OCI-LY3 (cell line): ENCODE results near the gene SLCO1B1.
"Not testable (repeated sequence)": the region's sequence is repeated elsewhere in the genome, so short reads cannot be mapped to it uniquely, and the experiment has no call there.

Experiments used
- H2AFZ ChIP-seq: fragments of 200-600, 300-600 bp; shearing (Covaris generic); 2 replicates; pipeline ENCODE4 v1.6.0; 2014; ENCODE audit warnings: antibody characterized with exemption, low read depth, low read length
- H3K27ac ChIP-seq: fragments of 200-600, 300-600 bp; sonication (generic); 2 replicates; pipeline ENCODE4 v1.5.1; 2014; ENCODE audit warnings: mild to moderate bottlenecking, low read length, moderate library complexity, mixed read lengths
- H3K27me3 ChIP-seq: fragments of 200-600, 300-600 bp; sonication (generic); 2 replicates; pipeline ENCODE4 v1.6.1; 2014; ENCODE audit warnings: low read depth, low read length, mixed read lengths
- H3K36me3 ChIP-seq: fragments of 200-600, 300-600 bp; sonication (generic); replicated peaks from 2 replicates; pipeline ENCODE3; 2014; ENCODE audit warnings: low read depth, low read length, mixed read lengths
- H3K4me1 ChIP-seq: fragments of 300-600, 200-600 bp; sonication (generic); 2 replicates; pipeline ENCODE4 v1.6.1; 2014; ENCODE audit warnings: low read length, mixed read lengths
- H3K4me2 ChIP-seq: fragments of 200-600, 300-600 bp; sonication (generic); 2 replicates; pipeline ENCODE4 v1.6.1; 2014; ENCODE audit warnings: low read length, mixed read lengths
- H3K4me3 ChIP-seq: fragments of 300-600, 200-600 bp; sonication (generic); 2 replicates; pipeline ENCODE4 v1.5.1; 2014; ENCODE audit warnings: antibody characterized with exemption, mild to moderate bottlenecking, low read length, moderate library complexity
- H3K79me2 ChIP-seq: fragments of 300-600, 200-600 bp; shearing (Covaris generic); 2 replicates; pipeline ENCODE4 v1.6.1; 2014; ENCODE audit warnings: mild to moderate bottlenecking, low read length, mixed read lengths
- H3K9ac ChIP-seq: fragments of 300-600, 200-600 bp; shearing (Covaris generic); 2 replicates; pipeline ENCODE4 v1.6.0; 2014; ENCODE audit warnings: mild to moderate bottlenecking, low read length, moderate library complexity
- H3K9me3 ChIP-seq: fragments of 200-600, 300-600 bp; shearing (Covaris generic); 2 replicates; pipeline ENCODE4 v1.6.1; 2014; ENCODE audit warnings: low read length, mixed read lengths; ENCODE audit not compliant: insufficient read depth
- H4K20me1 ChIP-seq: fragments of 200-600, 300-600 bp; sonication (generic); 2 replicates; pipeline ENCODE4 v1.6.1; 2016; ENCODE audit warnings: low read length, mixed read lengths; ENCODE audit not compliant: insufficient read depth
- EZH2phosphoT487 ChIP-seq: fragments of 200-600 bp; shearing (Covaris generic); IDR thresholded peaks from 2 replicates; pipeline ENCODE4 v1.6.1; 2018; ENCODE audit warnings: antibody characterized with exemption, mixed run types, low read depth
- TF ChIP-seq, protein P1 (sequence below): fragments of 200-600, 300-600 bp; sonication (generic); IDR thresholded peaks from 2 replicates; pipeline ENCODE4 v1.5.1; 2014; ENCODE audit warnings: antibody characterized with exemption, low read length, low read depth

The SLCO1B1 gene

DNA sequence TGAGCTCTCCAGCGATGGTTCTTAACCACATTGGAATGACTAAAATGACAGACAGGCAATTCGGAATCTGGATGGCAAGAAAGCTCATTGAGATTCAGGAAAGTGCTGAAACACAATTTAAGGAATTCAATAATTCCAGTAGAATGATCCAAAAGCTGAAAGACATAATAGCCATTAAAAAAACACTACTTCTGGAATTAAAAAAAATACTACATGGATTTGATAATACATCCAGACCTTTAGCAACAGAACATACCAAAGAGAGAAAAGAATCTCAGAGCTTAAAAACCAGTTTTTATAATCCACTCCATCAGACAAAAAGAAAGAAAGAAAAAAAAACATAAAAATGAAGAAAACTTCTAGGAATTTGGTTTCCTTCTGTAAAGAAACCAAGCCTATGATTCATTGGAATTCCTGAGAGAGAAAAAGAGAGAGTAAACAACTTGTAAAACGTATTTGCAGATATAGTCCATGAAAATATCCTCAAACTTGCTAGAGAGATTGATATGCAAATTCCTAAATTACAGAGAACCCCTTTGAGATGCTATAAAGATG is 52.8 kb downstream of the SLCO1B1 start:
- no peaks in the 10 kb centered on the region for H3K79me2 ChIP-seq
- H3K4me2 ChIP-seq: no peak overlapping the region
- no peaks in the 10 kb centered on the region for H3K9me3 ChIP-seq
- no peaks in the 10 kb centered on the region for H4K20me1 ChIP-seq
- no peak overlapping the region for H3K9ac ChIP-seq
- no peak overlapping the region for H3K4me3 ChIP-seq
- TF ChIP-seq, protein P1, sequence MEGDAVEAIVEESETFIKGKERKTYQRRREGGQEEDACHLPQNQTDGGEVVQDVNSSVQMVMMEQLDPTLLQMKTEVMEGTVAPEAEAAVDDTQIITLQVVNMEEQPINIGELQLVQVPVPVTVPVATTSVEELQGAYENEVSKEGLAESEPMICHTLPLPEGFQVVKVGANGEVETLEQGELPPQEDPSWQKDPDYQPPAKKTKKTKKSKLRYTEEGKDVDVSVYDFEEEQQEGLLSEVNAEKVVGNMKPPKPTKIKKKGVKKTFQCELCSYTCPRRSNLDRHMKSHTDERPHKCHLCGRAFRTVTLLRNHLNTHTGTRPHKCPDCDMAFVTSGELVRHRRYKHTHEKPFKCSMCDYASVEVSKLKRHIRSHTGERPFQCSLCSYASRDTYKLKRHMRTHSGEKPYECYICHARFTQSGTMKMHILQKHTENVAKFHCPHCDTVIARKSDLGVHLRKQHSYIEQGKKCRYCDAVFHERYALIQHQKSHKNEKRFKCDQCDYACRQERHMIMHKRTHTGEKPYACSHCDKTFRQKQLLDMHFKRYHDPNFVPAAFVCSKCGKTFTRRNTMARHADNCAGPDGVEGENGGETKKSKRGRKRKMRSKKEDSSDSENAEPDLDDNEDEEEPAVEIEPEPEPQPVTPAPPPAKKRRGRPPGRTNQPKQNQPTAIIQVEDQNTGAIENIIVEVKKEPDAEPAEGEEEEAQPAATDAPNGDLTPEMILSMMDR: no peak
- no peak for TF ChIP-seq EZH2phosphoT487
- no peaks in the 10 kb centered on the region for H3K4me1 ChIP-seq
- H2AFZ ChIP-seq: no peak overlapping the region
- no peaks in the 10 kb centered on the region for H3K36me3 ChIP-seq
- peaks cover 5% of the 10 kb centered on the region; the same call in 1 of the 2 replicates for H3K27me3 ChIP-seq
- no peak overlapping the region for H3K27ac ChIP-seq

DNA sequence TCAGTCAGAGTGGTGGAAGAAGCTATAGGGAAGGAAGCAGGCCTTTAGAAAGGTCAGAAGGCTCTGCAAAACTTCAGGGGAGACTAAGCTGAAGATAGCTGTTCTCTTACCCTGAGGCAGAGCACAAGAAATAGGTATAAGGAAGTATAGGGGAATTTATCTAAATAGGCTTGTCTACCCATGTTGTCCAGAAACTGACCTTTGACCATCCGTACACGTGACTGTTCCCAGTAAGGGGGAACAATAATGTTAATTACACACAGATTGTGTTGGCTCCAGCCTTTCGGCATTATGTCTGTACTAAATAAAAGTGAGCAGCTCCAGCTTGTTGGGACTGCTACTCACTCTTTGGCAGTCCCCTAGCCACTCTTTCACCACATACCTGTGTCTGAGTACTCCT is 59.0 kb downstream of the SLCO1B1 start:
- H3K27me3 ChIP-seq: no peaks in the 10 kb centered on the region
- H3K4me3 ChIP-seq: no peak overlapping the region
- no peaks in the 10 kb centered on the region for H3K79me2 ChIP-seq
- no peak overlapping the region for H2AFZ ChIP-seq
- H4K20me1 ChIP-seq: no peaks in the 10 kb centered on the region
- no peaks in the 10 kb centered on the region for H3K36me3 ChIP-seq
- no peak for TF ChIP-seq EZH2phosphoT487
- TF ChIP-seq, protein P1: no peak
- no peak overlapping the region for H3K9ac ChIP-seq
- no peak overlapping the region for H3K4me2 ChIP-seq
- no peaks in the 10 kb centered on the region for H3K4me1 ChIP-seq
- H3K9me3 ChIP-seq: no peaks in the 10 kb centered on the region
- no peak overlapping the region for H3K27ac ChIP-seq

DNA sequence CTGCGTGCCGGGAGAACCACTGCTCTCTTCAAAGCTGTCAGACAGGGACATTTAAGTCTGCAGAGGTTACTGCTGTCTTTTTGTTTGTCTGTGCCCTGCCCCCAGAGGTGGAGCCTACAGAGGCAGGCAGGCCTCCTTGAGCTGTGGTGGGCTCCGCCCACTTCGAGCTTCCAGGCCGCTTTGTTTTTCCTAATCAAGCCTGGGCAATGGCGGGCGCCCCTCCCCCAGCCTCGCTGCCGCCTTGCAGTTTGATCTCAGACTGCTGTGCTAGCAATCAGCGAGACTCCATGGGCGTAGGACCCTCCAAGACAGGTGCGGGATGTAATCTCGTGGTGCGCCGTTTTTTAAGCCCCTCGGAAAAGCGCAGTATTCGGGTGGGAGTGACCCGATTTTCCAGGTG is 83.4 kb downstream of the SLCO1B1 start:
- H3K27ac ChIP-seq, H3K4me2 ChIP-seq, H2AFZ ChIP-seq, H3K4me3 ChIP-seq, H3K36me3 ChIP-seq, H3K79me2 ChIP-seq, H3K27me3 ChIP-seq, H3K4me1 ChIP-seq, H3K9me3 ChIP-seq, H4K20me1 ChIP-seq, H3K9ac ChIP-seq: not testable (repeated sequence)

DNA sequence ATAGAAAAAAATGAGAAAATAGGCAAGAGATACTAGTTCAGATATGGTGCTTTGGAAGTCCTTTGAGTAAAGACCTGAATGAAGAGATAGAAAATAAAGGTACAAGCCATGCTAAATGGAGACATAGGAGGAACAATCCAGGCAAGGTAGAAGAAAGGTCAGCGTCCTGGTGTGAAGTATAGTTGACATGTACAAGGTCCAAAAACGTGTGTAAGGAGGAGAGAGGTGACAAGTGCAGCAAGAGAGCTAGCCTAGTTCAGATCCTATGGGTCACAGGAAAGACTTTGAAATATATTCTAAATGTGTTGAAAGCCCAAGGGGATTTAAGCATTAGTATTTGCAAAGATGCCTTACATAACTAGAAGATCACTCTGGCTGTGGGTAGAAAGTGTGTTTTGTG is 88.2 kb downstream of the SLCO1B1 start:
- no peak overlapping the region for H2AFZ ChIP-seq
- peaks cover 11% of the 10 kb centered on the region for H3K4me1 ChIP-seq
- H3K9ac ChIP-seq: no peak overlapping the region
- H3K4me3 ChIP-seq: no peak overlapping the region
- no peaks in the 10 kb centered on the region for H3K36me3 ChIP-seq
- no peak overlapping the region for H3K4me2 ChIP-seq
- no peaks in the 10 kb centered on the region for H3K9me3 ChIP-seq
- TF ChIP-seq, protein P1: no peak
- no peak for TF ChIP-seq EZH2phosphoT487
- H3K79me2 ChIP-seq: no peaks in the 10 kb centered on the region
- no peaks in the 10 kb centered on the region for H3K27me3 ChIP-seq
- H4K20me1 ChIP-seq: no peaks in the 10 kb centered on the region
- no peak overlapping the region for H3K27ac ChIP-seq

DNA sequence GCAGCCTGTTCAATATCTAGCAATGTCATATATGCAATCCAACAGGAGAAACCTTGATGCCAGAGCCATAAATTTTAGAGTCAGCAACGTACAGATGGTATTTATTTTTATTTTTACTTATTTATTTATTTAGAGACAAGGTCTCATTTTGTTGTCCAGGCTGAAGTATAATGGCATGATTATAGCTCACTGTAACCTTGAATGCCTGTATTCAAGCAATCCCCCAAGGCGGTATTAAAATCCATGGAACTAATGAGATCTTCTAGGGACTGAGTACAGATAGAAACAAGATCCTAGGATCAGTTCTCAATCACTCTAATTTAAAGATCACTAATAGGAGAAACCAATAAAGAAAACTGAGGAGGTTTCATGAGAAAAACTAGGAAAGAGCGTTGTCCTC is 89.3 kb downstream of the SLCO1B1 start:
- no peak for TF ChIP-seq EZH2phosphoT487
- TF ChIP-seq, protein P1: no peak
- Histone ChIP-seq H3K27me3 (no peaks in the 10 kb centered on the region), H3K36me3 (no peaks in the 10 kb centered on the region), H3K27ac (no peak overlapping the region), H3K4me1 (peaks cover 11% of the 10 kb centered on the region), H3K9me3 (no peaks in the 10 kb centered on the region), H3K9ac (no peak overlapping the region), H3K79me2 (no peaks in the 10 kb centered on the region), H2AFZ (no peak overlapping the region), H3K4me2 (no peak overlapping the region), H3K4me3 (no peak overlapping the region), H4K20me1 (no peaks in the 10 kb centered on the region)
